CD14-positive monocyte (primary cell): Measurements from ENCODE around the gene DEPDC4. TPM values are rescaled to one million over a fixed set of nuclear protein-coding genes. Genes with fewer than 3 reads are reported as not detected.
"Not testable (repeated sequence)": the region's sequence is repeated elsewhere in the genome, so short reads cannot be mapped to it uniquely, and the experiment has no call there.

ENCODE experiments used
- DNase-seq, 3 donors: peaks; one replicate each; pipeline ENCODE4 v3.0.0-alpha.2; 2011 to 2022
- H2AFZ ChIP-seq: 2 replicates; pipeline ENCODE4 v1.6.0; 2012; ENCODE audit warnings: mild to moderate bottlenecking, low read depth, low read length, inconsistent platforms; ENCODE audit not compliant: insufficient read depth, poor library complexity, severe bottlenecking
- H3K27ac ChIP-seq, 2 donors: 1 replicate in 1 of 2; 2 replicates in 1 of 2; pipeline ENCODE4 v1.5.1; 2012 to 2013; ENCODE audit warnings: low read length in 2 of 2, control low read depth in 1 of 2, inconsistent platforms in 1 of 2, low read depth in 1 of 2, mild to moderate bottlenecking in 1 of 2
- H3K27me3 ChIP-seq, 2 donors: one replicate each; pipeline versions ENCODE4 v1.6.0 to v1.6.1; 2011 to 2013; ENCODE audit warnings: low read length in 2 of 2; ENCODE audit not compliant: control insufficient read depth in 2 of 2, insufficient read depth in 2 of 2
- H3K36me3 ChIP-seq, 2 donors: replicated peaks in 1 of 2; 1 replicate in 1 of 2; 2 replicates in 1 of 2; pipeline versions ENCODE4 v1.5.1 to v1.6.1; 2012 to 2013; ENCODE audit warnings: low read length in 2 of 2, control low read depth in 1 of 2, inconsistent platforms in 1 of 2, mild to moderate bottlenecking in 1 of 2; ENCODE audit not compliant: insufficient read depth in 2 of 2, control insufficient read depth in 1 of 2
- H3K4me1 ChIP-seq, 2 donors: 1 replicate in 1 of 2; 2 replicates in 1 of 2; pipeline versions ENCODE4 v1.5.1 to v1.6.1; 2012 to 2013; ENCODE audit warnings: low read length in 2 of 2, control low read depth in 1 of 2, inconsistent platforms in 1 of 2, mild to moderate bottlenecking in 1 of 2, moderate library complexity in 1 of 2; ENCODE audit not compliant: insufficient read depth in 2 of 2, control insufficient read depth in 1 of 2
- H3K4me2 ChIP-seq: replicated peaks from 2 replicates; pipeline ENCODE3; 2012; ENCODE audit warnings: low read length, moderate library complexity, mild to moderate bottlenecking; ENCODE audit not compliant: poor library complexity, severe bottlenecking; ENCODE audit errors: extremely low read depth
- H3K4me3 ChIP-seq, 3 experiments: fragments of 200-600 bp in 1 of 3; sonication (generic) in 1 of 3; replicated peaks in 1 of 3; 1 replicate in 2 of 3; 2 replicates in 1 of 3; pipeline ENCODE4 v1.5.1; 2011 to 2013; ENCODE audit warnings: low read length in 3 of 3, mild to moderate bottlenecking in 3 of 3, control low read depth in 2 of 3, low read depth in 2 of 3, inconsistent platforms in 1 of 3, moderate library complexity in 1 of 3
- H3K79me2 ChIP-seq: 2 replicates; pipeline ENCODE4 v1.6.0; 2012; ENCODE audit warnings: mild to moderate bottlenecking, control low read depth, inconsistent platforms, low read length, moderate library complexity; ENCODE audit not compliant: insufficient read depth
- H3K9ac ChIP-seq: 2 replicates; pipeline ENCODE4 v1.6.0; 2017; ENCODE audit warnings: low read length, mild to moderate bottlenecking; ENCODE audit not compliant: insufficient read depth, poor library complexity, severe bottlenecking
- H3K9me3 ChIP-seq, 2 donors: replicated peaks in 1 of 2; 1 replicate in 1 of 2; 2 replicates in 1 of 2; pipeline versions ENCODE4 v1.5.1 to v1.6.1; 2012 to 2013; ENCODE audit warnings: low read length in 2 of 2, control low read depth in 1 of 2; ENCODE audit not compliant: control insufficient read depth in 1 of 2, insufficient read depth in 1 of 2
- H4K20me1 ChIP-seq: 2 replicates; pipeline ENCODE4 v1.6.0; 2012; ENCODE audit warnings: mild to moderate bottlenecking, low read length, control low read depth, moderate library complexity; ENCODE audit not compliant: insufficient read depth
- H3K27ac Mint-ChIP-seq, 7 donors: one replicate each; pipeline ENCODE4 v1.8.0; 2020; ENCODE audit warnings: mild to moderate bottlenecking in 7 of 7, mixed read lengths in 7 of 7, moderate library complexity in 6 of 7, inconsistent platforms in 2 of 7
- H3K27me3 Mint-ChIP-seq, 3 donors: one replicate each; pipeline ENCODE4 v1.8.0; 2021 to 2022; ENCODE audit warnings: low read depth in 3 of 3, mild to moderate bottlenecking in 3 of 3, mixed read lengths in 3 of 3, moderate library complexity in 3 of 3, inconsistent platforms in 1 of 3
- H3K36me3 Mint-ChIP-seq, 2 donors: one replicate each; pipeline ENCODE4 v1.8.0; 2020; ENCODE audit warnings: mixed read lengths in 2 of 2, inconsistent platforms in 1 of 2, mild to moderate bottlenecking in 1 of 2
- H3K4me1 Mint-ChIP-seq: one replicate; pipeline ENCODE4 v1.8.0; 2020; ENCODE audit warnings: mild to moderate bottlenecking, mixed read lengths
- H3K4me3 Mint-ChIP-seq, 2 donors: one replicate each; pipeline ENCODE4 v1.8.0; 2020; ENCODE audit warnings: mild to moderate bottlenecking in 2 of 2, mixed read lengths in 2 of 2, moderate library complexity in 1 of 2
- H3K9me3 Mint-ChIP-seq, 7 donors: one replicate each; pipeline ENCODE4 v1.8.0; 2020 to 2022; ENCODE audit warnings: mixed read lengths in 7 of 7, mild to moderate bottlenecking in 6 of 7, moderate library complexity in 6 of 7, inconsistent platforms in 2 of 7
- WGBS: methylation state at CpG from one replicate; pipeline ENCODE4 v1.1.5; 2013; ENCODE audit warnings: missing lambda C conversion rate; ENCODE audit not compliant: insufficient coverage; 5-methylcytosine and 5-hydroxymethylcytosine counted together
- intact Hi-C, 2 donors: fragments of 100-400 bp; cut with micrococcal nuclease; formaldehyde crosslinking; loops; one replicate each; pipeline versions ENCODE4 v1.15.0 to v1.15.1; 2023
- polyA plus RNA-seq, 3 donors: library from polyadenylated mRNA; depleted of rRNA in 1 of 3; unstranded in 2 of 3; stranded (reverse) in 1 of 3; fragments of 300-500 nt in 2 of 3; fragments of >200 nt in 1 of 3; fragmentation: Illumina TruSeq in 2 of 3; gene quantifications; 1 replicate in 2 of 3; 2 replicates in 1 of 3; pipeline ENCODE4 v1.2.3, GENCODE V29; 2012 to 2021
- TF ChIP-seq, protein P1 (sequence below): fragments of 200-600 bp; IDR thresholded peaks from one replicate; pipeline ENCODE4 v1.8.0; 2022; ENCODE audit warnings: antibody characterized with exemption, mild to moderate bottlenecking

Gene DEPDC4
- polyA plus RNA-seq, 3 donors, result 0.25 TPM; not detected in 2

DNA sequence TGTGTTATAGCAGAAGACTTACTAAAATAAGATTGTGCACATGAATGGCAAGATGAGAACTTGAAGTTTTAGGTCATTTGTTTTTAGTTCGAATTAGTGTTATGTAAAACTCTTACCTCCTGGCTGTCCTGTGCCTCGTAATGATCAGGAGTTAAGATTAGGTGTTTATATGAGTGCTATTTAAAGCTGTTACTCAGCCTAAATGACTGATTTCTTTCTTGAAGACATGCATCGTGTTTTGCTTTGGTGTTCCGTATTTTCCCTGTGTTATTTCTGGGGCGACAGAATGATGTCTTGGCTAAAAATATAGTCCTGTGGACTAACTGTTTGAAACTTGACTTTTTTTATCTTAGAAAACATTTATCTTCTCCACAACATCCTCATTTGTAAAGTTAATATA, 22.2 kb upstream of the DEPDC4 start:
- no peak overlapping the region for H3K4me3 Mint-ChIP-seq

DNA sequence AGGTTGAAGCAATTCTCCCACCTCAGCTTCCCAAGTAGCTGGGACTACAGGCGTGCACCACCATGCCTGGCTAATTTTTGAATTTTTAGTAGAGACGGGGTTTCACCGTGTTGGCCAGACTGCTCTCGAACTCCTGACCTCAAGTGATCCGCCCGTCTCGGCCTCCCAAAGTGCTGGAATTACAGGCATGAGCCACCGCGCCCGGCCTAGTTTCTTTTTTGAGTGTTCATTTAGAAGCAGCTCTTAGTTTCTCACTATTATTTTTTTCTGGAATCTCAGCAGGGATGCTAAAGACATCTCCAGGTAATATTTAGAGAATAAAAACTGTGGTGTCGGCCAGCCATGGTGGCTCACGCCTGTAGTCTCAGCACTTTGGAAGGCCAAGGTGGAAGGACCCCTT, 17.7 kb upstream of the DEPDC4 start:
- H3K27ac ChIP-seq, H3K27me3 Mint-ChIP-seq, DNase-seq, H3K27me3 ChIP-seq, H3K4me3 Mint-ChIP-seq, H2AFZ ChIP-seq, H3K4me1 Mint-ChIP-seq, intact Hi-C loops, H3K27ac Mint-ChIP-seq, H3K9me3 Mint-ChIP-seq, H3K4me3 ChIP-seq, H3K9ac ChIP-seq, H3K4me2 ChIP-seq, H3K9me3 ChIP-seq, H3K4me1 ChIP-seq: not testable (repeated sequence)
- WGBS, result 100% methylated on average over 5 of the region's 12 CpGs
- Histone ChIP-seq H3K36me3 (peaks cover 28 to 50% of the 10 kb centered on the region in 2 donors), H3K79me2 (peaks cover 28% of the 10 kb centered on the region), H4K20me1 (peaks cover 41% of the 10 kb centered on the region)
- peaks cover 36 to 46% of the 10 kb centered on the region in 2 donors for H3K36me3 Mint-ChIP-seq

More for the DNA sequence above, 22.2 kb upstream of the DEPDC4 start:
- Mint-ChIP-seq H3K9me3 (peaks cover 0 to 3% (median 0%) of the 10 kb centered on the region in 7 donors), H3K27ac (no peak overlapping the region), H3K4me1 (no peaks in the 10 kb centered on the region), H3K27me3 (no peaks in the 10 kb centered on the region), H3K36me3 (peaks cover 52 to 61% of the 10 kb centered on the region in 2 donors)
- Histone ChIP-seq H3K79me2 (no peaks in the 10 kb centered on the region), H3K36me3 (peaks cover 39 to 70% of the 10 kb centered on the region in 2 donors), H3K9ac (no peak overlapping the region), H4K20me1 (peaks cover 3% of the 10 kb centered on the region), H3K9me3 (no peaks in the 10 kb centered on the region), H3K27ac (no peak overlapping the region), H3K4me1 (no peaks in the 10 kb centered on the region), H3K4me2 (no peak overlapping the region), H3K27me3 (no peaks in the 10 kb centered on the region), H2AFZ (no peak overlapping the region), H3K4me3 (no peak overlapping the region)
- TF ChIP-seq, protein P1, sequence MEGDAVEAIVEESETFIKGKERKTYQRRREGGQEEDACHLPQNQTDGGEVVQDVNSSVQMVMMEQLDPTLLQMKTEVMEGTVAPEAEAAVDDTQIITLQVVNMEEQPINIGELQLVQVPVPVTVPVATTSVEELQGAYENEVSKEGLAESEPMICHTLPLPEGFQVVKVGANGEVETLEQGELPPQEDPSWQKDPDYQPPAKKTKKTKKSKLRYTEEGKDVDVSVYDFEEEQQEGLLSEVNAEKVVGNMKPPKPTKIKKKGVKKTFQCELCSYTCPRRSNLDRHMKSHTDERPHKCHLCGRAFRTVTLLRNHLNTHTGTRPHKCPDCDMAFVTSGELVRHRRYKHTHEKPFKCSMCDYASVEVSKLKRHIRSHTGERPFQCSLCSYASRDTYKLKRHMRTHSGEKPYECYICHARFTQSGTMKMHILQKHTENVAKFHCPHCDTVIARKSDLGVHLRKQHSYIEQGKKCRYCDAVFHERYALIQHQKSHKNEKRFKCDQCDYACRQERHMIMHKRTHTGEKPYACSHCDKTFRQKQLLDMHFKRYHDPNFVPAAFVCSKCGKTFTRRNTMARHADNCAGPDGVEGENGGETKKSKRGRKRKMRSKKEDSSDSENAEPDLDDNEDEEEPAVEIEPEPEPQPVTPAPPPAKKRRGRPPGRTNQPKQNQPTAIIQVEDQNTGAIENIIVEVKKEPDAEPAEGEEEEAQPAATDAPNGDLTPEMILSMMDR, result no peak
- no CpG with 5 or more reads among the region's 5 CpGs for WGBS
- intact Hi-C loops, result no loop called here
- DNase-seq, result no peak
